Stimulated activated CD4-positive, alpha-beta T cell treated with anti-CD3 and anti-CD28 coated beads, Interleukin-1b, Interleukin-23, amount 100 ng/mL, for 4 hours (primary cell): Measurements from ENCODE around the gene DBF4B.
"Not testable (repeated sequence)": the region's sequence is repeated elsewhere in the genome, so short reads cannot be mapped to it uniquely, and the experiment has no call there.

Experiments used
- DNase-seq, 2 donors: peaks; one replicate each; pipeline ENCODE4 v3.0.0-alpha.2; 2020; ENCODE audit warnings: low read depth in 2 of 2

The DBF4B gene

DNA sequence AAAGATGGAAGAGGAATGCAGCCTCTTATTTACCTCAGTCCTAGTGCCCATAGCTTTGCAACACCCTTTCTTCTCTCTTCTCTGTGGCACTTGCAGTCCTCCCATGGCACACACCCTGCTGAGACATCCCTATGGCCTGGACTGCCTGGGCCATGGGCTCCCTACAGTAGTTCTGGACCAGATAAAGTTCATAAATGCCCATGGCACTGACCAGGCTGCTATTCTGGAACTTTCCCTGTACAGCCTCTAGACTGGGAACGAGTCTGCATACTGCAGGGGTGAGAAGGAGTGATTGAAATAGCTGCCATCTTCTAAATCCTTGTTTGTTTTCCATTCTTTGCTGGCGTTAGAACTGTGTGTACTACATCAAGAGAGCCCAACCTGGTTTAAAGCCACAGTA, 25.8 kb downstream of the DBF4B start:
- DNase-seq = no peak

DNA sequence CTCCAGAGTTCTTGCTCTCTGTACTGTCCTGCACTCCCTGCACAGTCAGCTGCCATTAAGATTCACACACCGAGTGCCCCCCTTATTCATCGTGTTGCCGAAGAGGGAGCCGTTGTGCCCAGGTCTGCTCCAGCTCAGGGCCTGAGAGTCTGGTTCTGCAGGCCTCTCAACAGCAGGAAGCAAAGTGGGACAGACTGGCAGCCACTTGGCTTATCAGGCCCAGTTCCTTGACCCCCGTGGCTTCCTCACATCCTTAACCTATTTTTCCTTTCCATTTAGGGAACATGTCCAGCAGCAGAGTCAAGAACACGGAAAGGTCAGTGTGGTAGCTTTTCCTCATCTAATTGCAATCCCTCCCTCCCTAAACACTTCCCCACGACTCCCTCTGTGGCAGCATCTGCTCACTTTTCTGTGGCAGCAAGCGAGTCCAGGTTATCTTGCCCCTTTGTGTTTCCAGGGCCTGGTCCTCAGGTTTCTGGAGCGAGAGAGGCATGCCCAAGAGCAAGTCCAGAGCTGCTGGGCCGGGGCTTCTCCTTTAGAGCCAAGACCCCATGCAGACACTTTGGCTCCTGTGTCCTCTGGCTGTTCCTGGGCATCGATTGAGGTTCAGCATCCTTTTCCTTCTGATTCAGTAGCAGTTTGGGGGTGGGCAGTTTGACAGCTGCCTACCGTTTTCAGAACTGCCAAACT, 28.2 kb downstream of the DBF4B start:
- no peak for DNase-seq

DNA sequence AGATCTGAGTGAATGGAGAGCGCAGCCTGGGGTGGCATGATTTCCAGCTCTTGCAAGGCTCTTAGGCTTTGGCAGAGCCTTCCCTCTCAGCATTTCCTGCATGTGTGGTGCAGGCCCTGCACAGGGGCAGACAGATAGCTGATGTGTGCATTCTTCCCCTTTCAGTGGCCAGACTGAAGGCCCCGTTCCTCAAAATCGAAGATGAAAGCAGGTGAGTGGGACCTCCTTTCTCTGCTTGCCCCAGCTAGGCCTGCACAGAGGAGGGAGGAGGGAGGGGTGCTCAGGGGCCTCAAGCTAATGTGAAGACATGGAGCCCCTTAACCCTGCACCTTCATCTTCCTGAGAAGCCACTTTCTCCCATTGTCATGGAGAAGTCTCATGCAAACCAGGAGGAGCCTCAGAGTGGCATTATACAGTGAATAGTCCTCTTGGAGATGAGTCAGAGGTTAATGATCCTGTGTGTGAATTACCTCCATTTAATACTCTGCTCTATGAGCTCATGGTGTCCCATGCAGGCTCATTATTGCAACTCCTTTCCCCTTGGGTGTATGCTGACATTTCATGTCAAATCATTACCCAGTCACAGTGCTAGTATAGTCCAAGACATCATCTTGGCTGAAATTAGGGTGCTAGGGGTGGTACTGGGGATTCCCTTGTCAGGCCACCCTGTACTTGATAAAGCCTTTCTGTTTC, 29.9 kb downstream of the DBF4B start:
- DNase-seq = no peak

DNA sequence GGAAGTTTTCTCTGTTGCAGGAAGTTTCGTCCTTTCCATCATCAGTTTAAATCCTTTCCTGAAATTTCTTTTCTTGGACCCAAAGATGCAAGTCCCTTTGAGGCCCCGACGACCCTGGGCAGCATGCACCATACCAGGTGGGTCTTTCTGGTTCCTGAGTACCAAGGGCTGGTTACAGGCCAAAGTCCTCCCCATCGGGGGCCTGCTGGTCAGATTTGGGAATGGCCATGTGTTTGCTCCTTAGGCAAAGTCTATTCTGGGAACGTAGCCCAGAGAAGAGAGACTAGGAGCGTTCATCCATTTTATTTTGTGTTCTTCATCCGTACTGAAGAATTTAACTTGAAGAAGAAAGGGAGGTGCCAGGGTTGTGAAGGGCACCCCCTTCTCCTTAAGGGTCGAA, 32.9 kb downstream of the DBF4B start:
- DNase-seq = no peak

DNA sequence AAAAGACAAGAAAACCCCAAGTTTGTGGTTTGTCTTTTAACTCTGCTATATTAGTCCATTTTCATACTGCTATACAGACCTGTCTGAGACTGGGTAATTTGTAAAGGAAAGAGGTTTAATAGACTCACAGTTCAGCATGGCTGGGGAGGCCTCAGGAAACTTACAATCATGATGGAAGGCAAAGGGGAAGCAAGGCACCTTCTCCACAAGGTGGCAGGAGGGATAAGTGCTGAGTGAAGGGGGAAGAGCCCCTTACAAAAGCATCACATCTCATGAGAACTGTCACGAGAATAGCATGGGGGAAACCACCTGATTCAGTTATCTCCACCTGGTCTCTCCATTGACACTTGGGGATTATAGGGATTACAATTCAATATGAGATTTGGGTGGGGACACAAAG, 36.8 kb downstream of the DBF4B start:
- DNase-seq = no peak

DNA sequence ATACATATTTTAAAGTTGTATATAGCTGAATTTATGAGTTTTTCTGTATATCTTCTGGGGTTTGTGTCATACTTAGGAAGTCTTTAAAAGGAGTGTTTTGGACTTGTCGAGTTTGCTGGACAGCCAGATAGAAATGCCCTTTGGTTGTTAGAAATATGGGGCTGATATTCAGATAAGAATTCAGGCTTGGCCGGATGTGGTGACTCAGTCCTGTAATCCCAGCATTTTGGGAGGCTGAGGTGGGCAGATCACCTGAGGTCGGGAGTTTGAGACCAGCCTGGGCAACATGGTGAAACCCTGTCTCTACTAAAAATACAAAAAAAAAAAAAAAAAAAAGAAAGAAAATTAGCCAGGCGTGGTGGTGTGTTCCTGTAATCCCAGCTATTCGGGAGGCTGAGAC, 37.3 kb downstream of the DBF4B start:
- DNase-seq = not testable (repeated sequence)

DNA sequence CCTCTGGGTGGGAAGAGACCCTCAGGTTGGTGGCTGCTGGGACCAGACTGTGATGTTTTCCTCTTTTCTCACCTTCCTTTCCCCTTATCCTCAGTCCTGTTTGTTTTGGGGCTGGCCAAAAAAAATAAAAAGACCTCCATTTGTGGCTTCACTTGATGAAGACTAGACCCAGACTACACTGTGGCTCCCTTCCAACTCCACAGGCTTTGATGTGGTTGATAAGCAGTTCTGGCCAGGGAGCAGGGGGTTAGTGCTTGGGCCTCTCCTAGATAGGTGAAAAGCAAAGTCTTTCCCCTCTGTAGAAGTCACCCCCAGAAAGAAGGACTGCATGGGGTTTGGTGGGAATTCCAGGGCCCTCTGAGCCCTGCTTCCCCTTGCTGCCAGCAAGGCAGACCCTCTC, 39.1 kb downstream of the DBF4B start:
- no peak for DNase-seq

DNA sequence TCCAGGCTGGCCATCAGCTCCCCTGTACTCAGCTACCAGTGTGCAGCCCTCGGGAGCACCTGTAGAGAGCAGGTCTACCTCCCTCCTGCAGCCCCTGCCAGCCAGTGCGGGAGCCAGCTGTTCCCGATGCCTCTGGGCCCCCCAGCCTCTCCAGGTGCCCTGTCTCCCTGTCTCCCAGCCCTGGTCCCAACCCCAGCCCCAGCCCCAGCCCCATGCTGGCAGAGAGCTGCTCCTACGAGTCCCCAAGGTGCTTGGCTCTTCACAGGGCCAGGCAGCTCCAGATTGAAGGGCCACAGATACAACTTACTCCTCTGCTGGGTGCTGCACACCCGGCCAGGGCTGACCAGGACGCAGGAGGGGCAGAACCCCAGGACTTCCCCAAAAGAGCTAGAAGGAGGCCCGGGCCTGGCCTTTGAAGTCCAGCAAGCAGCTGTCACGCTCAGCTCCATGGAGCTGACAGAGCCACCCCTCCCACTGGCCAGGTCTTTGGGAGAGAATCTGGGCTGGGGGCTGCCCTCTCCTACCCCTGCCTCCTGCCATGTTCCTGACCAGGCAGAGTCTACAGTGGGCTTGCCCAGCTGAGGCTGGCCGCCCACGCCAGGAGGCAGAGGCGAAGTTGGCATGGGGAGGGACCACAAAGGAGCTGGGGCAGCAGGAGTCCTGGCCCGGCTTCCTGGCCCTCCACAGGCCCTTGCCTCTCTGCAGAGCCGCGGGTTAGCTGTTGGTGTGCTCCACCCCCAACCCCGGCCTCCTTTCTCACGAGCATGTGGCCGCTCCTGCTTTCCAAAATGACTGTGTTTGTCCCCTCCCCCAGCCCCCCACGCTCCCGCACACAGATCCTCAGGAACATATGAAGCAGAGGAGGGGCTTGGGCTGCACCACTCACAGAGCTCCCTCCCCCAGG, 40.9 kb downstream of the DBF4B start:
- no peak for DNase-seq

DNA sequence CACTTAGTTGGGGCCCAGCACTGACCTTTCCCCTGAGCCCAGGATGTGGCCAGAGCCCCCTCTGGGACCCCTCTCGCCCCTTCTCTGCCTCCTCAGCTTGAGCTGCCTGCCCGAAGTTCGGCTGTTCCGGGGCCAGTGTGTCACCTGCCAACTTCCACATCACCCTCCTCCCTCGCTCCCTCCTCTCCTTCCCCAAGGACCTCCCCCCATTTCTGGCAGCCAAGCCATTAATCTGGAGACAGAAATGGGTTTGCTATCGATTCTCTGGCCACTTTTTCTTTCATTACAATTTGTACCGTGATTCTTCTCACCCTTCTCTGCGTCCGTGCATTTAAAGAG, 41.5 kb downstream of the DBF4B start:
- no peak for DNase-seq

DNA sequence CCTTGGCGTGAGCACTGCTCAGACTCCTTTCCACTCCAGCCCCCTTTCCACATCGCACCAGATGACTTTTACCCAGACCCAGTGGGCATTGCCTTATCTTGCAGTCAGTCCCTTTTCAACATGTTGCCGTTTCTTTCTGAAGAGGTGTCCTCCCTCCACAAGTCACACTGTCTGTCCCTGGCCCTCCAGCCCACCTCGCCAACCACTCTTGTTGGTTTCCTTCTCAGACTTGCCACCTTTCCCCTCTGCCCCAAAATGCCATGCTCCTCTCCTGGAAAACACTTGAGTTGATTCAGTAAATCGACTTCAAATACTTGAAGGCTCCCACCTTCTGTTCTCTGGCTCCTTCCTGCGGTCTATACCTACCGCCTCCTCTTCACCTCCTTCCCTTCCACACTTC, 42.9 kb downstream of the DBF4B start:
- DNase-seq = no peak

DNA sequence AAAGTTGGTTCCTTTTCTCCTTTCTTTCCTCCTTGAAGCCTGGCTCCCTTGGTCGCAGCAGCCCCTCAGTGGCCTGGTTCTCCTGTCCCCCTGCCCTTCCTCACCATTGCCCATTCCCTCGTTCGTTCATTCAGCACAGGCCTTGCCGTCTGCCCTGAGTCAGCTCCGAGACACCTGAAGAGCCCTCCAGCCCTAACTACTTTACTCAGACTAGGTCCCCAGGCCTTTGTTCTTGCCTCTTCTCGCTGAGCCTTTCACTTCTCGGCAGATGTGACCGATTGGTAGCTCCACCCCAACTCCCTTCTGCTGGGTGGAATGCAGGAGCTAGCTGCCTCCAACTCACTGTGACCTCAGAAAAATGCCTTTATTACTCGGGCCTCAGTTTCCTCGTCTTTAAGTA, 43.3 kb downstream of the DBF4B start:
- DNase-seq = no peak

DNA sequence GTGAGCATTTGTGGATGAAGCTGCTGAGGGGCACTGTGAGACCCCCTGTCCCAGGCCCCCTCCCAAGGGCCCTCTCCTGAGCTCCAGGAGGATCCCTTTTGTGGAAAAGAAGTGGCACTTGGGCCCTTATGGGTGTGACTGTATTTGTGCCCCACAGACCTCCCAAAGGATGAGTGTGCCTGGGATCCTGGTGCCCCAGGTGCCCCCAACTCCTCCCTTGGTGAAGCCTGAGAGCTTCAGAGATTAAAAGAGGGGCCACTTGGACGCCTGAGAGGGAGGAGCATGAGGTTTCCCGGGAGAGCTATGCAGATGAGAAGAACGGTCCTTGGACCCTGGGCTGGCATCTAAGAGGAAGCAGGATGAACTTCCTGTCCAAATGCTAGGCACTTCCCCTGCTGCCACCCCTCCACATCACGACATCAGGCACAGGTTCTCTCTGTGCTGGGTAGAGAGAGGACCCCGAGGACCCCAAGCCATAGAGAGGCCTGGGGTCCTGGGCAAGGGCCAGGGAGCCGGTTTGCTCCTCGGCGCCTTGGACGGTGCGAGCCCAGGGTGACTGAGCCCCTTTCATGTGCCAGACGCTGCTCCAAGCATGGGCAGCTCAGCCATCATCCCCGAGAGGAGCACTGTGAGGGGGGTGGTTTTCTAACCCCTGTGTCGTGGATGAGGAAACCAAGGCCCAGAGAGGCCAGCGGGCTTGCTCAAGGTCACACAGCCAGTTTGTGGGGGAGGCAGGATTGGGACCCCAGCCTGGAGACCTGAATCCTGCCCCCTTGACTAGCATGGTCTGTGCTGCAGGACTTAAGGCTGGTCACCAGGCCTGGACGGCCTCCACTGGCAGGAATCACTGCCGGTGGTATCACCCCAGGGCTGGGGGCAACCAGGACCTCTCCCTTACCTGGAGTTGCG, 44.7 kb downstream of the DBF4B start:
- no peak for DNase-seq

DNA sequence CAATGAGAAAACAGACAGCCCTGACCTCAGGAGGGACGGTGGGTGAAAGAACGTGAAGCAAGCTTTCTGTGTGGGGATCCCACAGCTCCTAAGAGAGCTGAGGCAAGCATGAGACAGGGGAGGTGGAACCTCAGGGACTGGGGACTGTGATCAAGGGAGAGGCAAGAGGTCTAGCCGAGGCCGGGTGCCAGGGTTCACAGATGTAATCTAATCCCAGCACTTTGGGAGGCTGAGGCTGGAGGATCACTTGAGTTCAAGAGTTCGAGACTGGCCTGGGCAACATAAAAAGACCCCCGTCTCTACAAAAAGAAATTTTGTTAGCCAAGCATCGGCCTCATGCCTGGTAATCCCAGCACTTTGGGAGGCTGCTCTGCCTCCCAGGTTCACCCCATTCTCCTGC, 45.8 kb downstream of the DBF4B start:
- no peak for DNase-seq

DNA sequence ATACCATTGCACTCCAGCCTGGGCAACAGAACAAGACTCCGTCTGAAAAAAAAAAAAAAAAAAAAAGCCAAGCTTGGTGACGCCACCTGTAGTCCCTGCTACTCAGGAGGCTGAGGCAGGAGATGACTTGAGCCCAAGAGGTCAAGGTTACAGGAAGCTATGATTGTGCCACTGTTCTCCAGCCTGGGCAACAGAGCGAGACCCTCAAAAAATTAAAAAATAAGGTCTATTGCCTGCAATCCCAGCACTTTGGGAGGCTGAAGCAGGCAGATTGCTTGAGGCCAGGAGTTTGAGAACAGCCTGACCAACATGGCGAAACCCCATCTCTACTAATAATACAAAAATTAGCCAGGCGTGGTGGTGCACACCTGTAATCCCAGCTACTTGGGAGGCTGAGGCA, 46.7 kb downstream of the DBF4B start:
- not testable (repeated sequence) for DNase-seq

DNA sequence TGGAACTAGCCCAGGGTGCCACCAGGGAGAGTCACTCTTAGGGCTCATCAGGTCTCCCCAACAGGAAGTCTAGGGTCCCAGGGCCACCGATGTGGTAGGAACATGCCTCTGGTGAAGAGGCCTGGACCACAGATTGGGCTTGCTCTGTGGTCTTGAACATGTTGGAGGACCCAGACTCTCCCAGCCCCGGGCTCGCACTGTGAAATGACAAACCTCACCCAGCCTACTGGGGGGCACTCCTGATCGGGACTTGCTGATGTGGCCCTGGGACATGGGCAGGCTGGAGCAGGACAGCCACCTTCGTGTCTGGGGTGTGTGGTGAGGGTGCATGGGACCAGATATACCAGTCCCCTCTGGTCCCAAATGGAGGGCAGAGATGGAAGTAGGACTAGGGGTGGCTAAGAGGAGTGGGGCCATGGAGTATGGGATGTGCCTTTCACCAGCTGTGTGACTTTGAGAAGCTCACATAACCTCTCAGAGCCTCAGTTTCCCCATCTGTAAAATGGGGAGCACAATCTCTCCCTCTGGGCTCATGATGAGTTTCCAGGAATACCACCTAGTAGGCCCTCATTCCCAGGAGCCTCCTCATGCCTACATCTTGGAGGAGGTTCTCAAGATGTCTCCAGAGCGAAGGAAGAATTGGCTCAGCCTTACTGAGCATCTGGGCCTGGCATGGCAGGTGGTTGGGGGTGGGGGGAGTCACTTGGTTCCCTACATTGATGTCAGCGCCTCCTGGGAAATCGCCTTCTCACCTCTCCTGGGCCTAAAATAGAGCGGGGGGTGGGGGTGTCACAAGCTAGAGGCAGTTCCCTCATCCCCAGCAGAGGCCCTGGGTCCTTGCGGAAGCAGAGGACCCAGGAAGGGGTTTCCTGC, 48.8 kb downstream of the DBF4B start:
- DNase-seq = no peak

DNA sequence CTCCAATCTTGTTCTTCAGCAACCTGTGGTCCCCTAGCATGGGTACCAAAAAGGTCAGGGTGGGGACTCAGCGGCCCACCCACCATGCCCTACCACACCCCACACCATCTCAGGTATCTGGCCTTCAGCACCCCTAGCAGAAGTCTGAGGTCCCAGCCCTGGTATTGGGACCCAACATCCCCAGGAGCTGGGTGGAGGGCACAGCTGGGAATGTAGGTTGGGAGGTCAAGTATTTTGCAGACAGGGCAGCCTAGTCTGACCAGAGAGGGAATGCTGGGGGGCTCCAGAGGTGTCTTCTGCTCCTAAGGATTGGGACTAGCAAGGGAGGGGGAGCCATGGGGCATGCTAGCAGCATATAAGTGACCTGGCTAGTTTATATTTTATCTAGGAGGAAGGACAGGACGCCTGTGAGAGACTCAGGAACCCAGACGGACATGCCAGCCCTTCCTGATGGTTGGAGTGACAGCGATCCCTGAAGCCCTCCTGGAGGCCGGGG, 49.5 kb downstream of the DBF4B start:
- no peak for DNase-seq

DNA sequence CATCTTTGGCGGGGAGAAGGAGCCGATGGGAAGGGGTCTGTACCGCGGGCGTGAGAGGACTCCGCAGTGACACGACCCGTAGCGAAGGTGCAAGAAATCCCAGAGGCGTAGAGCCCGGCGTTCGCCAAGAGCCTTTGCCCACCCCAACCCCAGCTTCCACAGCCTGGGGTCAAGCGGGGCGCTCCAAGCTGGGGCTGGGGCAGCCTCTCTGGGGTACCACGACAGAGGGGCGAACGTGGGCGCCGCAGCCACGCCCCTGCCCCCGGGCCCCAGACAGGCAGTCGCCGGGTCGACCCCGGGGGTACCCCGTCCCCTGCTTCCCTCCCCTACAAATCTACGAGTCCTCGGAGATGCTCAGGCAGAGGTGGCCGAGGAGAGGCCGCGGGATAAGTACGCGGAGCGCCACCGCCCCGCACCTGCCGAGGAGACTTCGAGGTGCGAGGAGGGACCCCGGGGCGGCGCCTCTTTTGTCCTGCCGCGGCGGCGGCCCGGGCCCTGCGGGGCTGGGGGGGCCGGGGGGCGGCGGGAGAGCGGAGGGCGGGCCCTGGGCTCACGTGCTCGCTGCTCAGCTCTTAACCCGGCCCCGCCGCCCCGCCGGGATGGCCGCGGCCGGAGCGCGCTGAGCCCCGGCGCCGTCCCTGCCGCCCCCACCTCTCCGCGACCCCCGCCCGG, 50.1 kb downstream of the DBF4B start, which contains the start of gene ADAM11:
Gene ADAM11, plus strand, starts transcription at position 575 of the 672 bp plus-strand sequence. CDS start 212 bp downstream, outside the sequence.
- no peak for DNase-seq

DNA sequence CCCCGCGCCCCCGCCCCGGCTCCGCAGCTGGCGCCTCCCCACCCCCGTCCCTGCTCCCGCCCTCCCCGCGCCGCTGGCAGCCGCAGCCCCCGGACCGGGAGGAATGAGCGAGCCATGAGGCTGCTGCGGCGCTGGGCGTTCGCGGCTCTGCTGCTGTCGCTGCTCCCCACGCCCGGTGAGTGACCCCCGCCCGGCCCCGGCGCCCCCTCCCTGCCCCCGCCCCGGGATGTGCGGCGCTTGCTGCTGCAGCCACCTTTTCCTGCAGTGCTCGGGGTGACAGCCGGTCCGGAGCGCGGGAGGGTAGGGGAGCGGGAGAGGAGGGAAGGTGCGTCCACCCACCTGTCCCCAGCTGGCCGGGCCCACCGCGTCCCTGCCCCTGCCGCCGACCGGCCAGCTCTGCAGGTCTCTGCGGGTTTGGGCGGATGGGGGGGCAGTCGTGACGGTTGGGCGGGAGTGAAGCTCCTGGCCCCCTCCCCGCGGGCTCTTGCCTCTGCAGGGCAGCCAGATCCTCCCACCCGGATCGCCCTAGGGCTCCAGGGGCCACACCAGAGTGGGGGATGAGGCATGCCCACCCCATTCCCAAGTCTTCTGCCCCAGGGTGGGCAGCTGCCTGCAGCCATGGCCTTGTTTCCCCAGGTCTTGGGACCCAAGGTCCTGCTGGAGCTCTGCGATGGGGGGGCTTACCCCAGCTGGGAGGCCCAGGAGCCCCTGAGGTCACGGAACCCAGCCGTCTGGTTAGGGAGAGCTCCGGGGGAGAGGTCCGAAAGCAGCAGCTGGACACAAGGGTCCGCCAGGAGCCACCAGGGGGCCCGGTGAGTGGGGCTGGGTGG, 50.8 kb downstream of the DBF4B start:
- no peak for DNase-seq

DNA sequence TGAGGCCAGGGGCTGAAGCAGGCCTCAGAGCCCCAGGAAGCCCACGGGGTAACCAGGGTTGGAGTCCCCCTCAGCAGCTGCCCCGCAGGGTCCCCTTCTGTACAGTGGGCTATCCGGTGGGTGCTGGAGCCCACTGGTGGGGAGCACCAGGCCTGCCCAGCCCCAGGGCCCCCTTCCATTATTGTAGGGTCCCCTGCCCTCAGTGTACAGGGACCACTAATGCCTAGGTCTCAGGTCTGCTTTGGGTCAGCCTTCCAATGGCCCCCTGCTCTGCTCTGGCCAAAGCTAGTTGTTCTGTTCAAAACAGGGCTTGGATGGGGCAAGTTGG, 51.4 kb downstream of the DBF4B start:
- no peak for DNase-seq
